ENCODE measurements around the gene FANK1.
"Not testable (repeated sequence)": the region's sequence is repeated elsewhere in the genome, so short reads cannot be mapped to it uniquely, and the experiment has no call there.

The FANK1 gene

GRCh38 chr10:125886914-125887512, 9.4 kb upstream of the FANK1 start:
- in situ Hi-C loops (cut with MboI; ENCODE audit: low sequenced_read_pairs) = no loop called here

DNA sequence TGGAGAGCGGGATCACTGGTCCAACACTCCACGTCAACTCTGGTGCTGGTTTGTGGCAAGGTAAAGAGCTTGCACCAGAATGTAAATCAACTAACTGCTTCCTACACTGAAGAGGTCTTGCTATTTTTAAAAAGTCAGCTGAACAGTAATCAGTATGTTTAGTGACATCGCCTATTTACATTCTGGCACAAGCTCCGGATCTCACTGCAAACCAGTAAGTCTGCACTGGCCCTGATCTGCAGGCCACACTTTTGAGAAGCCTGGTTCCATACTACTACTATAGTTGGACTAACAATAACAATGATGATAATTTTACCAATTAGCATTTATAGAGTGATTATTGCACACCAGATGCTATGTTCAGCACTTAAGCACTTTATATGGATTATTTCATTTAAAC, 6.9 kb upstream of the FANK1 start:
- in situ Hi-C loops (cut with MboI; ENCODE audit: low sequenced_read_pairs) = not testable (repeated sequence)

DNA sequence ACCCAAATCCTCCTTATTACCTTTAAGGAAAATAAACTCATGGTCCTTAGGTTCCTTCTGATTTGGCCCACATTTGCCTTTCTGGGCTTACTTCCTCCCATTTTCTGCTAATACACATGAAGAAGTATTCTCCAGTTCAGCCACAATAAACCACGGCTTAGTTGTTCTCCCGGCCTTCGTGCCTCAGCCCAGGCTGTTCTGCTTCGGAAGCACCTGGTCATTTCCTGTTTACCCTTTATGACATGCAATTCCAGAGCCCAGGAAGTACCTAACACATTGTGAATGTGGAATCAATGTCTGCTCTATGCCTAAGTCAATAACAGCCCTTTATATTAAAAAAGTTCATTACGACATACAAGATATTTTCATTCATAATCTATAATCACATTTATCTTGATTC, 4.0 kb upstream of the FANK1 start:
- in situ Hi-C loops (cut with MboI; ENCODE audit: low sequenced_read_pairs) = not testable (repeated sequence)

GRCh38 chr10:125894176-125894575, 2.2 kb upstream of the FANK1 start:
- in situ Hi-C loops (cut with MboI; ENCODE audit: low sequenced_read_pairs) = not testable (repeated sequence)

GRCh38 chr10:125895130-125896087, 955 bp upstream of the FANK1 start:
- in situ Hi-C loops (cut with MboI; ENCODE audit: low sequenced_read_pairs) = not testable (repeated sequence)

GRCh38 chr10:125897317-125897716, 953 bp downstream of the FANK1 start:
- in situ Hi-C loops (cut with MboI; ENCODE audit: low sequenced_read_pairs) = not testable (repeated sequence)

DNA sequence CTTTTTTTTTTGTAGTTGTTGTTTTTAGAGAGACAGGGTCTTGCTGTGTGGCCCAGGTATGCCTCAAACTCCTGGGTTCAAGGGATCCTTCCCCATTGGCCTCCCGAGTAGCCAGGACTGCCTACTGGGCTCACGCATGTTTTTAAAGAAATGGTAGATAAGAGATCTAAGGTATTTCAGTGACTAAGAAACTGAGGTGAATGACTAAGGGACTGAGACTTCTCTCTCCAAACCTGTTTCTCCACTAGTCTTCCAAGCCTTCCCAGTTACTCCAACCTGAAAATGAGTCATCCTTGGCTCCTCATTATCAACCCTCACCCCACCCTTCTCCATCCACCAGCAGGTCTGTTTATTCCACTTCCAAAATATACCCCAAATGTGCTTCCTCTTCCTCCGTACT, 4.6 kb downstream of the FANK1 start:
- in situ Hi-C loops (cut with MboI; ENCODE audit: low sequenced_read_pairs) = not testable (repeated sequence)

GRCh38 chr10:125903135-125903640, 6.8 kb downstream of the FANK1 start:
- in situ Hi-C loops (cut with MboI; ENCODE audit: low sequenced_read_pairs) = not testable (repeated sequence)

DNA sequence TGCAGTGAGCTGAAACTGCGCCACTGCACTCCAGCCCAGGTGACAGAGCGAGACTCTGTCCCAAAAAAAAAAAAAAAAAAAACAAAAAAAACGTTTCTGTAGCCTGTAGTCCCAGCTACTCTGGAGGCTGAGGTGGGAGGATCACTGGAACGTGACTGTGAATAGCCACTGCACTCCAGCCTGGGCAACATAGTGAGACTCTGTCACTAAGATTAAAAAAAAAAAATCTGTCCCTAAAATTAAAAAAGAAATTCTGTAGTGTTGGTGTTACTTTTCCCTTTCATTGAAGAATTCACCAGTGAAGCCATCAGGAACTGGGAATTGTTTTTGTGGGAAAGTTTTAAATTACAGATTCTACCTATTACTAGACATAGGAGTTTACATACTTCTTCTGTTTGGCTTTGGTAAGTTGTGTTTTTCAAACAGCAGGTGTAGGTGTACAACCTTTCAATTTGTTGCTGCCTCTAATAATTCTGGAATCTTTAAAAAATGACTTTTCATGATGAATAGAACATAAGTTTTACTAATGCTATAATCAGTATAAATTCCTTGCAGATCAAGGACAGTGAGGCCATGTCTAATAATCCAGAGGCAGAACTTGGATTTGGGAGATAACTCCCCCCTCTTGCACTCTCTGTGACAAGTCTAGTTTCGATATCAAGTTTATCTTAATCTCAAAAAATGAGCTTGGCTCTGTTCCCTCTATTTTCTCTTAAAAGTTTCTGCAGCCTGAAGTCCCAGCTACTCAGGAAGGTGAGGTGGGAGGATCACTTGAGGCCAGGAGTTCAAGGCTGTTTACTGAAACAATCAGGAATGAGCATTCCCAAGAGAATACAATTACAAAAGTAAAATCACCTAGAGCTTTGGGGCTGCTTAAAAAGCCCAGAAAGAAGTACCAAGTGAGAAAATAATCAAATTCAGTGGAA, 9.0 kb downstream of the FANK1 start:
- in situ Hi-C loops (cut with MboI; ENCODE audit: low sequenced_read_pairs) = not testable (repeated sequence)

DNA sequence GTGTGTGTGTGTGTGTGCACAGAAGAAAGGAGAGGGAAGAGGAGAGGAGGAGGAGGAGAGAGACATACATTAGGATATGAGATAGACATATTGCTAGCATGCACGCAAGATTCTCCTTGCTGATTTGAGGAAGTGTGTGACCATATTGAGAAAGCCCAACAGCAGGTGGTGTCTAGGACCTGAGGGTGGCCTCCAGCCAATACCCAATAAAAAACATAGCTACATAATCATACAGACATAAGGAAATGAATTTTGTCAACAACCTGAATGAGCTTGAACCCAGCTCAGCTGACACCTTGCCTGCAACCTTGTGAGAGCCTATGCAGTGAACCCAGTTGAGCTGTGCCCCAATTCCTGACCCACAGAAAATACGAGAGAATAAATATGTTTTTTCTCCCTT, 11.2 kb downstream of the FANK1 start:
- in situ Hi-C loops (cut with MboI; ENCODE audit: low sequenced_read_pairs) = not testable (repeated sequence)

GRCh38 chr10:125908813-125909212, 12.4 kb downstream of the FANK1 start:
- in situ Hi-C loops (cut with MboI; ENCODE audit: low sequenced_read_pairs) = not testable (repeated sequence)

- in situ Hi-C loops (cut with MboI; ENCODE audit: low sequenced_read_pairs) = not testable (repeated sequence)
Measured at GRCh38 chr10:125909491-125909890, 13.1 kb downstream of the FANK1 start.

DNA sequence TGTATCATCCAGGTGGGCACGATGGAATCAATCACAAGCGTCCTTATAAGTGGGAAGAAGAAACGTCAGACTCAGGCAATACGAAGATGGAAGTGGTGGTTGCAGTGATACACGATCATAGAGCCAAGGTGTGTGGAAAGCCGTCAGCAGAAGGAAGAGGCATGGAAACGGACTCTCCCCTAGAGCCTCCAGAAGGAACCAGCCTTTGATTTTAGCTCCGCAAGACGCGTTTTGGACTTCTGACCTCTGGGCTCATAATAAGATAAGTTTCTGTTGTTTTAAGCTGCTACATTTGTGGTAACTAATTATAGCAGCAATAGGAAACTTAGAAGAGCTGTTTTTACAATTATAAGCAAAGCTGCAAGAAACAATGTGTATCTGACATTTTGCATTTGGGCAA, 14.8 kb downstream of the FANK1 start:
- in situ Hi-C loops (cut with MboI; ENCODE audit: low sequenced_read_pairs) = no loop called here

DNA sequence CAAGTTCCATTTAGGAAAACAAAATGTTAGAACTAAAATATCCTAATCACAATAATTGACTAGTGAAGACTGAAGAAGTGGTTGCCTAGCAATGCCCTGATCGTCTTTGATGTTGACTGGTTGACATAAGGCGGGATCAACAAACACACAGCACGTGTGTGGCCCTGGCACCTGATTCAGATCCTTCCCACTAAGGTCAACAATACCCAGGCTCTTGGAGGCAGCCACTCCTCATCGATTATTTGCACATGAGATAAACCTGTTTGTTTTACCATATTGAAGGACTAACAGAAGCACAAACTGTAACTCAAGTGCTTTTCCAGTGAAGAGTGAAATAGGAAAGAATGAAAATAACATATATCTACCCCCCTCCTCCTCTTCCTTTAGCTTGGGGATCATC, 15.6 kb downstream of the FANK1 start:
- in situ Hi-C loops (cut with MboI; ENCODE audit: low sequenced_read_pairs) = no loop called here

DNA sequence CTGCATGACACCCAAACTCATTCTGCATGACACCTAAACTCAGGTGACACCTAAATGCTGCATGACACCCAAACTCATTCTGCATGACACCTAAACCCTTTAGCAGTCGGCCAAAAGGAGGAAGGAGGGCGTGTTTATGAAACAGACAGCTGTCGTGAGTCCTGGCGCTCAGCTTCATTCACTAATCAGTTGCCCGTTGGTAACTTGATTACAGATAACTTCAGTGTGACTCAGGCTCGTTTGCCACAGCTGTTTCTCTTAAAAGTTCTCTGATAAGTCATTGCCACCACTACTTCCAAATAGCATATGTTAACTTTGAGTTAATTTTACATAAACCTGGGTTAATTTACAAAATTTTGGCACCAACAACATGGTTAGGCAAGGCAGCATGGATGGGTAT, 16.9 kb downstream of the FANK1 start:
- in situ Hi-C loops (cut with MboI; ENCODE audit: low sequenced_read_pairs) = not testable (repeated sequence)

- in situ Hi-C loops (cut with MboI; ENCODE audit: low sequenced_read_pairs) = no loop called here
Measured at GRCh38 chr10:125916977-125917376, 20.6 kb downstream of the FANK1 start.

DNA sequence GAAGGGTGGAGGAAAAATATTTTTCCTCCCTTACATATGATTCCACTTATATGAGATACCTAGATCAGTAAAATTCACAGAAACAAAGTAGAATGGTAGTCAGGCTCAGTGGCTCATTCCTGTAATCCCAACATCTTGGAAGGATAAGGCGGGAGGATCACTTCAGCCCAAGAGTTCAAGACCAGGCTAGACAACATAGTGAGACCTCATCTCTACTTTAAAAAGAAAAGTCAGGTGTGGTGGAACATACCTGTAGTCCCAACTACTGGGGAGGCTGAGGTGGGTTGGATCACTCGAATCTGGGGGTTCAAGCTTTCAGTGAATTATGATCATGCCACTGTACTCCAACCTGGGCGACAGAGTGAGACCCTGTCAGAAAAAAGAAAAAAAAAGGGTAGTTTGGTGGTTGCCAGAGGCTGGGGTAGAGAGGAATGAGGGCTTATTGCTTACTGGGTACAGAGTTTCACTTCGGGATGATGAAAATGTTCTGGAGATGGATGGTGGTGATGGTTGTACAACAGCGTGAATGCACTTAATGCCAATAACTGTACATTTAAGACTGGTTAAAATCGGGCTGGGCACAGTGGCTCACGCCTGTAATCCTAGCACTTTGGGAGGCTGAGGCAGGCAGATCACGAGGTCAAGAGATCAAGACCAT, 21.5 kb downstream of the FANK1 start:
- in situ Hi-C loops (cut with MboI; ENCODE audit: low sequenced_read_pairs) = not testable (repeated sequence)

DNA sequence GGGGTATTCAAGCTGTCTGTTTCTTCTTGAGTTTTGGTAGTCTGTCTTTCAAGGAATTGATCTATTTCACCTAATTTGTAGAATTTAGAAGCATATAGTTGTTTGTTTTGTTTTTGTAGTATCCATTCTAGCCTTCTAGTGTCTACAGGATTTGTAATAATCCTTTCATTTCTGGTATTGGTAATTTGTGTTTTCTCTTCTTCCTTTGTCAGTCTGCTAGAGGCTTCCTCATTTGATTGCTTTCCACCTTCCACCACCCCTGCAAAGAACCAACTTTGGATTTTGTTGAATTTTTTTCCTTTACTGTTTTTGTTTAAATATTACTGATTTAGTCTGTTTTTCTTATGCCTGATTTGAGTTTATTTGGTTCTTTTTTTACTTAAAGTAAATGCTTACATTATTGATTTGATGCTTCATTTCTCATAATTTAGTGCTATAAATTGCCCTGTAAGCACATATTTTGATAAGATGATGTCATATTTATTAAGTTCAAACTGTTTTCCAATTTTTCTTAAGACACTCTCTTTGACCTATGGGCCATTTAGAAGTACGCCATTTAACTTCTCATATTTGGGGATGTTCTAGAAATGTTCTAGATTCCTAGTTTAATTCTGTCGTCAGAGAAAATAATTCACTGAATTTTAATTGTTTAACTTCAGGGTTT, 25.4 kb downstream of the FANK1 start:
- in situ Hi-C loops (cut with MboI; ENCODE audit: low sequenced_read_pairs) = not testable (repeated sequence)

DNA sequence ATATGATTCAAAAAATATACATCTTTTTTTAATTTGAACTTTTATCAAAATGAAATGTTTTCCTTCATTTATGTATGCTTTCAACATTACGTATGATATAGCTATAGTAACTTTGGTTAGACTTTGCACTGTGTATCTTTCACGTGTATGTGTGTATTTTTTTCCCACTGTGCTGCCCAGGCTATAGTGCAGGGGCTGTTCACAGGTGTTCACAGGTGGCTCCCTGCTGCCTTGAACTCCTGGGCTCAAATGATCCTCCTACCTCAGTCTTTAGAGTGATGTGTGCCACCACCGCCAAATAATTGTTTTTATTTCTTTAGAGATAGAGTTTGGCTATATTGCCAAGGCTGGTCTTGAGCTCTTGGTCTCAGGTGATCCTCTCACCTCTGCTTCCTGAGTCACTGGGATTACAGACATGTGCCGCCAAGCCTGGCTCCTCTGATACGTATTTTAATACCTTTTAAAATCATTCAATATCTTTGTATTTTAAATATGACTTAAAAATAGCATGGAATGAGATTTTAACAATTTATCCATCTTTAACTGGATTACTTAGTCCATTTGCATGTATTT, 29.0 kb downstream of the FANK1 start:
- in situ Hi-C loops (cut with MboI; ENCODE audit: low sequenced_read_pairs) = no loop called here

- in situ Hi-C loops (cut with MboI; ENCODE audit: low sequenced_read_pairs) = no loop called here
Measured at GRCh38 chr10:125926247-125926646, 29.9 kb downstream of the FANK1 start.

All from HL-60/S4 treated with phorbol 12-myristate 13-acetate at 8.2 ng/mL for 4 days and 3 days (cell line).